Colonic mucosa (tissue), 4 donors: Measurements from ENCODE around the gene SLC6A13. TPM values are rescaled to one million over a fixed set of nuclear protein-coding genes. Genes with fewer than 3 reads are reported as not detected.
"Not testable (repeated sequence)": the region's sequence is repeated elsewhere in the genome, so short reads cannot be mapped to it uniquely, and the experiment has no call there.

Experiments
- DNase-seq: peaks from one replicate; pipeline ENCODE4 v3.0.0-alpha.2; 2020
- H3K27ac ChIP-seq: fragments of 200-600 bp; one replicate; pipeline ENCODE4 v1.8.0; 2021
- H3K27me3 ChIP-seq: fragments of 200-600 bp; one replicate; pipeline ENCODE4 v1.8.0; 2021
- H3K36me3 ChIP-seq: fragments of 200-600 bp; one replicate; pipeline ENCODE4 v1.8.0; 2021
- H3K4me1 ChIP-seq: fragments of 200-600 bp; one replicate; pipeline ENCODE4 v1.8.0; 2021; ENCODE audit warnings: mild to moderate bottlenecking
- H3K4me3 ChIP-seq: fragments of 200-600 bp; one replicate; pipeline ENCODE4 v1.8.0; 2021
- H3K9ac ChIP-seq, 2 donors: one replicate each; pipeline ENCODE4 v1.7.0; 2013; ENCODE audit warnings: control low read depth in 2 of 2, low read depth in 2 of 2, low read length in 2 of 2
- H3K9me3 ChIP-seq: fragments of 200-600 bp; one replicate; pipeline ENCODE4 v1.8.0; 2021
- CTCF ChIP-seq: fragments of 200-600 bp; IDR thresholded peaks from one replicate; pipeline ENCODE4 v1.8.0; 2022; ENCODE audit warnings: antibody characterized with exemption, mild to moderate bottlenecking
- intact Hi-C: fragments of 100-400 bp; cut with DNase I; formaldehyde crosslinking; loops from one replicate; pipeline ENCODE4 v1.14.1; 2022
- total RNA-seq, 2 donors: library from RNA; stranded (reverse); fragmentation: NEBNext Ultra II Directional in 1 of 2; extraction: Animal tissue kit (Norgen Biotek cat#: 25700) in 1 of 2; gene quantifications; one replicate each; pipeline ENCODE4 v1.2.1, GENCODE V29; 2021
- donor health status: healthy.
- donor health status: DM: no; HTN: no; CAD: no.
- donor health status: DM: no; HTN: no; CAD: no.

Gene SLC6A13
- not detected for total RNA-seq

- TF ChIP-seq CTCF, result no peak
These were observed at the start of gene SLC6A13 for GRCh38 chr12:262817-263216. Gene SLC6A13, minus strand, starts transcription at chr12:262836. Its CDS starts 2,784 bp downstream, at chr12:260052.

GRCh38 chr12:308511-308910 is 45.9 kb upstream of the SLC6A13 start:
- intact Hi-C loops, result no loop called here
- peaks cover 19% of the 10 kb centered on the region for H3K36me3 ChIP-seq
- TF ChIP-seq CTCF, result no peak

More at GRCh38 chr12:262817-263216, at the start of gene SLC6A13:
- DNase-seq, result no peak
- intact Hi-C loops, result no loop called here
- Histone ChIP-seq H3K9ac (no peak within 1 kb of the TSS), H3K4me1 (no peaks in the 10 kb centered on the region), H3K27me3 (no peaks in the 10 kb centered on the region), H3K9me3 (no peaks in the 10 kb centered on the region), H3K27ac (no peak within 1 kb of the TSS), H3K36me3 (no peaks in the 10 kb centered on the region), H3K4me3 (no peak within 1 kb of the TSS)

GRCh38 chr12:307406-307805 is 44.8 kb upstream of the SLC6A13 start:
- no peaks in the 10 kb centered on the region for H3K4me1 ChIP-seq
- TF ChIP-seq CTCF, result no peak
- intact Hi-C loops, result no loop called here
- no peak for DNase-seq
- H3K4me3 ChIP-seq, result no peak overlapping the region
- no peaks in the 10 kb centered on the region for H3K9me3 ChIP-seq
- H3K27ac ChIP-seq, result no peak overlapping the region
- peaks cover 19% of the 10 kb centered on the region for H3K36me3 ChIP-seq
- no peak overlapping the region for H3K9ac ChIP-seq
- no peaks in the 10 kb centered on the region for H3K27me3 ChIP-seq

More at GRCh38 chr12:308511-308910, 45.9 kb upstream of the SLC6A13 start:
- H3K4me1 ChIP-seq, result no peaks in the 10 kb centered on the region
- no peak overlapping the region for H3K9ac ChIP-seq
- no peak overlapping the region for H3K4me3 ChIP-seq
- no peak for DNase-seq
- no peaks in the 10 kb centered on the region for H3K9me3 ChIP-seq
- H3K27me3 ChIP-seq, result no peaks in the 10 kb centered on the region
- H3K27ac ChIP-seq, result no peak overlapping the region

GRCh38 chr12:304805-305204 is 42.2 kb upstream of the SLC6A13 start:
- Histone ChIP-seq H3K9ac (no peak overlapping the region), H3K4me1 (no peaks in the 10 kb centered on the region), H3K27ac (no peak overlapping the region), H3K36me3 (peaks cover 19% of the 10 kb centered on the region), H3K9me3 (no peaks in the 10 kb centered on the region), H3K27me3 (no peaks in the 10 kb centered on the region), H3K4me3 (no peak overlapping the region)
- DNase-seq, result no peak
- intact Hi-C loops, result no loop called here
- TF ChIP-seq CTCF, result no peak

- H3K27me3 ChIP-seq, H3K9ac ChIP-seq, DNase-seq, H3K4me1 ChIP-seq, intact Hi-C loops, H3K4me3 ChIP-seq, H3K27ac ChIP-seq, H3K9me3 ChIP-seq: not testable (repeated sequence)
- peaks cover 15% of the 10 kb centered on the region for H3K36me3 ChIP-seq
These were observed 40.1 kb upstream of the SLC6A13 start for GRCh38 chr12:302766-303165.

- H3K36me3 ChIP-seq, H3K27me3 ChIP-seq, H3K4me3 ChIP-seq, H3K9me3 ChIP-seq, intact Hi-C loops, H3K9ac ChIP-seq, H3K4me1 ChIP-seq, DNase-seq, H3K27ac ChIP-seq: not testable (repeated sequence)
These were observed 37.5 kb upstream of the SLC6A13 start for GRCh38 chr12:300166-300565.

- H3K9ac ChIP-seq, intact Hi-C loops, H3K9me3 ChIP-seq, H3K27ac ChIP-seq, H3K4me1 ChIP-seq, H3K36me3 ChIP-seq, H3K4me3 ChIP-seq, H3K27me3 ChIP-seq, DNase-seq: not testable (repeated sequence)
These were observed 36.9 kb upstream of the SLC6A13 start for GRCh38 chr12:299511-299910.

GRCh38 chr12:298059-298458 is 35.4 kb upstream of the SLC6A13 start:
- H3K4me3 ChIP-seq, H3K27ac ChIP-seq, H3K4me1 ChIP-seq, H3K36me3 ChIP-seq, H3K9ac ChIP-seq, H3K27me3 ChIP-seq, intact Hi-C loops, DNase-seq, H3K9me3 ChIP-seq: not testable (repeated sequence)
